HCT116 (cell line): ENCODE measurements around the gene USP47. TPM values are rescaled to one million over a fixed set of nuclear protein-coding genes. Genes with fewer than 3 reads are reported as not detected.
A peak's percentile ranks its signal among the peaks of the same experiment; 100 is the strongest.

Source experiments
- ATAC-seq: fragments of 200-7000 bp; cut with Tn5 transposase; 2 replicates; pipeline ENCODE4 v1.9.1; 2020; ENCODE audit warnings: mild to moderate bottlenecking, moderate library complexity
- BruUV-seq: library from RNA; stranded (reverse); fragments of 400-500 nt; replicated peaks from 2 replicates; lab custom pipeline; 2021; lab: Mats Ljungman, UMichigan
- CTCF ChIA-PET: fragments of 300-600 bp; sonication (Branson Sonifier 250); formaldehyde crosslinking; loops from one replicate; lab custom pipeline; 2021; ENCODE audit warnings: antibody characterized with exemption; lab: Charles Lee
- POLR2A ChIA-PET: fragments of 300-600, 350-600 bp; sonication (Branson Sonifier 250); formaldehyde crosslinking; loops from one replicate; lab custom pipeline; 2021; ENCODE audit warnings: antibody characterized with exemption; lab: Charles Lee
- RAD21 ChIA-PET, 2 experiments: fragments of 300-600 bp; sonication (Branson Sonifier 250); formaldehyde crosslinking; loops; one replicate each; lab custom pipeline; 2023; ENCODE audit warnings: low total read pairs in 2 of 2; ENCODE audit not compliant: uncharacterized antibody in 2 of 2, unreplicated experiment in 2 of 2, low non-redundant PET in 1 of 2; lab: Charles Lee
- DNase-seq: peaks from one replicate; pipeline ENCODE4 v3.0.0-alpha.2; 2010; ENCODE audit warnings: low read depth, low spot score
- H2AFZ ChIP-seq: fragments of 200-600 bp; shearing (Covaris generic), sonication (generic); 2 replicates; pipeline ENCODE4 v1.6.1; 2017; ENCODE audit warnings: low read depth, mixed run types, mixed read lengths, antibody characterized with exemption, low read length; ENCODE audit not compliant: poor library complexity, severe bottlenecking
- H3K27ac ChIP-seq: 2 replicates; pipeline ENCODE4 v1.5.1; 2012; ENCODE audit warnings: low read depth, low read length
- H3K27me3 ChIP-seq: fragments of 200-600 bp; sonication (generic); 2 replicates; pipeline ENCODE4 v1.6.1; 2016; ENCODE audit warnings: mixed run types, low read length, mixed read lengths; ENCODE audit not compliant: insufficient read depth
- H3K36me3 ChIP-seq, 2 experiments: fragments of 200-500 bp in 1 of 2; fragments of 200-600 bp in 1 of 2; sonication (Bioruptor generic) in 1 of 2; sonication (generic) in 1 of 2; 2 replicates each; pipeline versions ENCODE4 v1.5.1 to v1.6.1; 2014 to 2016; ENCODE audit warnings: low read length in 2 of 2, inconsistent platforms in 1 of 2, mixed read lengths in 1 of 2, mixed run types in 1 of 2; ENCODE audit not compliant: insufficient read depth in 2 of 2, control insufficient read depth in 1 of 2
- H3K4me1 ChIP-seq, 2 experiments: fragments of 200-600 bp in 1 of 2; sonication (generic) in 1 of 2; 2 replicates each; pipeline versions ENCODE4 v1.5.1 to v1.6.1; 2012 to 2017; ENCODE audit warnings: low read length in 2 of 2, inconsistent platforms in 1 of 2, mild to moderate bottlenecking in 1 of 2, mixed read lengths in 1 of 2, mixed run types in 1 of 2, moderate library complexity in 1 of 2; ENCODE audit not compliant: insufficient read depth in 2 of 2, control insufficient read depth in 1 of 2
- H3K4me2 ChIP-seq: fragments of 200-600 bp; sonication (generic); 2 replicates; pipeline ENCODE4 v1.6.1; 2017; ENCODE audit warnings: mixed run types, low read length, mixed read lengths
- H3K4me3 ChIP-seq, 2 experiments: fragments of 200-600 bp in 1 of 2; sonication (generic) in 1 of 2; replicated peaks in 1 of 2; 2 replicates each; pipeline ENCODE4 v1.5.1; 2011 to 2016; ENCODE audit warnings: low read length in 2 of 2, control low read depth in 1 of 2, low read depth in 1 of 2, mild to moderate bottlenecking in 1 of 2, mixed read lengths in 1 of 2, mixed run types in 1 of 2
- H3K79me2 ChIP-seq: fragments of 200-600 bp; sonication (generic); 2 replicates; pipeline ENCODE4 v1.6.1; 2017; ENCODE audit warnings: mild to moderate bottlenecking, mixed run types, low read length, moderate library complexity, mixed read lengths; ENCODE audit not compliant: insufficient read depth
- H3K9ac ChIP-seq: fragments of 200-600 bp; sonication (generic); 2 replicates; pipeline ENCODE4 v1.6.1; 2016; ENCODE audit warnings: low read length, mixed read lengths
- H3K9me2 ChIP-seq: fragments of 200-600 bp; sonication (generic), shearing (Covaris generic); 2 replicates; pipeline ENCODE4 v1.6.1; 2017; ENCODE audit warnings: mixed run types, mild to moderate bottlenecking, moderate library complexity; ENCODE audit not compliant: insufficient read depth
- H3K9me3 ChIP-seq, 2 experiments: fragments of 200-500 bp in 1 of 2; fragments of 200-600 bp in 1 of 2; sonication (Bioruptor generic) in 1 of 2; sonication (generic) in 1 of 2; 2 replicates each; pipeline ENCODE4 v1.6.1; 2014 to 2017; ENCODE audit warnings: low read length in 2 of 2, mixed read lengths in 2 of 2, inconsistent platforms in 1 of 2, low read depth in 1 of 2, mild to moderate bottlenecking in 1 of 2, mixed run types in 1 of 2, moderate library complexity in 1 of 2; ENCODE audit not compliant: control insufficient read depth in 1 of 2, insufficient read depth in 1 of 2
- H4K20me1 ChIP-seq: fragments of 200-600 bp; sonication (generic), shearing (Covaris generic); 2 replicates; pipeline ENCODE4 v1.6.1; 2017; ENCODE audit warnings: mixed run types, mild to moderate bottlenecking, moderate library complexity; ENCODE audit not compliant: insufficient read depth
- EZH2phosphoT487 ChIP-seq: fragments of 200-600 bp; IDR thresholded peaks from 2 replicates; pipeline ENCODE4 v1.6.1; 2018; ENCODE audit warnings: antibody characterized with exemption, borderline replicate concordance
- JUND ChIP-seq: IDR thresholded peaks from 2 replicates; pipeline ENCODE4 v1.6.1; 2012
- POLR2AphosphoS5 ChIP-seq: IDR thresholded peaks from 2 replicates; pipeline ENCODE4 v1.6.1; 2011; ENCODE audit warnings: mild to moderate bottlenecking, low read depth, low read length, moderate library complexity
- RAD21 ChIP-seq: IDR thresholded peaks from 2 replicates; pipeline ENCODE4 v1.6.1; 2012; ENCODE audit warnings: low read depth, mild to moderate bottlenecking
- REST ChIP-seq: IDR thresholded peaks from 2 replicates; pipeline ENCODE4 v1.6.1; 2012; ENCODE audit warnings: low read depth
- SIN3A ChIP-seq: IDR thresholded peaks from 2 replicates; pipeline ENCODE4 v1.6.1; 2012; ENCODE audit warnings: low read depth
- SRF ChIP-seq: IDR thresholded peaks from 2 replicates; pipeline ENCODE4 v1.6.1; 2012; ENCODE audit warnings: low read depth
- intact Hi-C: fragments of 100-400 bp; cut with micrococcal nuclease; formaldehyde crosslinking; loops from 2 replicates; pipeline ENCODE4 v1.10.0; 2022
- total RNA-seq: library from RNA; stranded (reverse); gene quantifications from one replicate; pipeline ENCODE4 v1.2.1, GENCODE V29; 2021; ENCODE audit not compliant: unreplicated experiment
- TF ChIP-seq, protein P1 (sequence below): IDR thresholded peaks from 2 replicates; pipeline ENCODE4 v1.6.1; 2011; ENCODE audit warnings: mild to moderate bottlenecking, low read length, moderate library complexity; ENCODE audit not compliant: insufficient replicate concordance; ENCODE audit errors: extremely low read depth

USP47 gene
- total RNA-seq, 1 experiment from 2014 or later, result 18.9 TPM

DNA sequence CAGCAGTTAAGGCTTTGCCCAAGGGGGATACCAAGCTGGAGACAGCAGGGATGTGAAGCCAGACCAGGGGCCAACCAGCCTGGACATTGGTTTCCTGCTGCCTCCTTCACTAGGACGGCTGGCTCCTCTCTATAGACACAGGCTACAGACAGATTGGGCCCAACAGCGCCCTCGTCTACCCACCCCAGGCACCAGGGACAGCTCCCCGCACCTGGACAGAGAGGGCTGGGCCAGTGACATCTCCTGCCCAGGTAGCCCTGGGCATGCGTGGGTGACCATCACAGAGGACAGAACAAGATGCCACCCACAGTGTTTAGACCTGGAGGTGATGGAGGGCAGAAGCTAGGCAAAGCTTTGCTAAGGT, 165.4 kb downstream of the USP47 start:
- DNase-seq (no peak), ATAC-seq (no peak)
- Histone ChIP-seq H3K9me2 (no peaks in the 10 kb centered on the region), H3K9me3 (no peaks in the 10 kb centered on the region), H3K36me3 (no peaks in the 10 kb centered on the region), H3K4me1 (no peaks in the 10 kb centered on the region), H3K79me2 (no peaks in the 10 kb centered on the region), H3K9ac (no peak overlapping the region), H3K27ac (no peak overlapping the region), H3K4me3 (no peak overlapping the region), H2AFZ (no peak overlapping the region), H4K20me1 (no peaks in the 10 kb centered on the region), H3K27me3 (no peaks in the 10 kb centered on the region), H3K4me2 (no peak overlapping the region)
- ChIA-PET POLR2A (no interaction called here), RAD21 (no interaction called here), CTCF (no interaction called here)
- no TSS peak for BruUV-seq
- TF ChIP-seq POLR2AphosphoS5 (no peak), REST (peak; percentile 53)
- intact Hi-C loops, result no loop called here

DNA sequence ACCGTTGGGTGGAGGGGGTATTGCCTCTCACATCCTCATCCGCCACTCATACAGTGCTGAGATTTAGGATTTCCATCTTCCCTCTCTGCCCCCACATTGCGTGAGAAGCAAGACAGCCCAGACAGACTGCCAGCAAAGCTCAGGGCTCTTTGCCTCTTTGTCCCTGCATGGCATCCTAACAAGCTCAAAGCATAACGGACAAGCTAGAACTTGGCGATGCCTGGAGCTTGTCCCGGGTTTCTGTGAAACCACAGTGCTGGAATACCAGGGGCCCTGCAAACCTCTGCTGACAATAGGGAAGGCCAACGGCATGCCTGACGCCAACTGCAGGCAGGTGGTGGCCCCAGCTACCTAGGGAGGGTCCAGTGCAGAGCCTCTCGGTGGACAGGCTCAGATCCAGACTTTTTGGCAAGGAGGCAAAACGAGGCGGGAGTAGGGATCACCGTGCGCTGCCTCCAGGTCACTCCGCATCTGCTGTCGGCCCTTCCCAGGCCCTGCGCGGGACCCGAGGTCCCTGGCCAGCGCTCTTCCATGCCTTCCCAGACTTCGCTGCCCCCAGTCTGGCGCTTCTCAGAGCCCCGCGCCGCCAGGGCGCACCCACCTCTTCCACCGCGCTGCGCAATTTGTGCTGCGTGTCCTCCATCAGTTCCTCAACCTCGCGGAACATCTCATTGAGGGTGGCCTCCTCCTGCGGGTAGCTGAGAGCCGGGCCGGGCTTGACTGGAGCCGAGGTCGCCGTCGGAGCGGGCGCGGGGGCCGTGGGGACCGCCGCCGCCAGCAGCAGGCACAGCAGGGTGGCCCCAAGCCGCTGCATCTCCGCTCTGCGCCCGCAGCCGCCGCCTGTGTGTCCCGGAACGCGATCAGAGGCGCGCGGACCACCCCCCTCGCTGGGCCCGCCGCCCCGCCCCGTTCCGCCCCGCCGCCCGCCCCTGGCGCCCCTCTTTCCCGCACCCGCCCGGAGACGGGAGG, 166.3 kb downstream of the USP47 start, which contains the start of gene DKK3:
Gene DKK3 (minus strand): TSS at position 858 of the 969 bp plus-strand sequence. CDS start 44 bp downstream, at position 814.
- H3K4me2 ChIP-seq, result no peak within 1 kb of the TSS
- no peaks in the 10 kb centered on the region for H3K9me3 ChIP-seq
- H3K36me3 ChIP-seq, result no peaks in the 10 kb centered on the region
- H3K27ac ChIP-seq, result no peak within 1 kb of the TSS
- no peaks in the 10 kb centered on the region for H3K9me2 ChIP-seq
- RAD21 ChIA-PET, result no interaction called here
- DNase-seq (no peak), ATAC-seq (no peak)
- no peaks in the 10 kb centered on the region for H3K27me3 ChIP-seq
- CTCF ChIA-PET, result no interaction called here
- intact Hi-C loops, result no loop called here
- POLR2A ChIA-PET, result no interaction called here
- BruUV-seq, result no TSS peak
- no peak within 1 kb of the TSS for H2AFZ ChIP-seq
- H3K4me3 ChIP-seq, result no peak within 1 kb of the TSS
- no peaks in the 10 kb centered on the region for H3K79me2 ChIP-seq
- H3K9ac ChIP-seq, result no peak within 1 kb of the TSS
- H4K20me1 ChIP-seq, result no peaks in the 10 kb centered on the region
- no peaks in the 10 kb centered on the region for H3K4me1 ChIP-seq
- TF ChIP-seq, protein P1, sequence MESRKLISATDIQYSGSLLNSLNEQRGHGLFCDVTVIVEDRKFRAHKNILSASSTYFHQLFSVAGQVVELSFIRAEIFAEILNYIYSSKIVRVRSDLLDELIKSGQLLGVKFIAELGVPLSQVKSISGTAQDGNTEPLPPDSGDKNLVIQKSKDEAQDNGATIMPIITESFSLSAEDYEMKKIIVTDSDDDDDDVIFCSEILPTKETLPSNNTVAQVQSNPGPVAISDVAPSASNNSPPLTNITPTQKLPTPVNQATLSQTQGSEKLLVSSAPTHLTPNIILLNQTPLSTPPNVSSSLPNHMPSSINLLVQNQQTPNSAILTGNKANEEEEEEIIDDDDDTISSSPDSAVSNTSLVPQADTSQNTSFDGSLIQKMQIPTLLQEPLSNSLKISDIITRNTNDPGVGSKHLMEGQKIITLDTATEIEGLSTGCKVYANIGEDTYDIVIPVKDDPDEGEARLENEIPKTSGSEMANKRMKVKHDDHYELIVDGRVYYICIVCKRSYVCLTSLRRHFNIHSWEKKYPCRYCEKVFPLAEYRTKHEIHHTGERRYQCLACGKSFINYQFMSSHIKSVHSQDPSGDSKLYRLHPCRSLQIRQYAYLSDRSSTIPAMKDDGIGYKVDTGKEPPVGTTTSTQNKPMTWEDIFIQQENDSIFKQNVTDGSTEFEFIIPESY, result no peak
- TF ChIP-seq SRF (no peak), RAD21 (no peak), EZH2phosphoT487 (no peak), JUND (no peak), SIN3A (no peak), REST (no peak)
